Activated T-cell treated with anti-CD3 and anti-CD28 coated beads, Interleukin-2, amount 50 U/mL, for 4 hours (primary cell): ENCODE data around the gene CSPG4. TPM values are rescaled to one million over a fixed set of nuclear protein-coding genes. Genes with fewer than 3 reads are reported as not detected.

Experiments
- total RNA-seq, 3 donors: library from RNA; stranded (reverse); gene quantifications; one replicate each; pipeline ENCODE4 v1.2.1, GENCODE V29; 2021

CSPG4 gene
- total RNA-seq, 3 donors from 2014 or later, result 0.03 TPM; not detected in 2

Other genes with a start within 250 kb of the CSPG4 start
- gene PTPN9, start 133.5 kb downstream of the CSPG4 start, total RNA-seq, result 10 to 100 TPM; 11.2 to 14.9 (median 14.4) TPM
- 10 to 100 TPM; 32.1 to 35.7 (median 32.8) TPM for gene SNUPN, start 87.1 kb downstream of the CSPG4 start, total RNA-seq
- 100 to 1,000 TPM; 133 to 156 (median 142) TPM for gene IMP3, start 72.6 kb downstream of the CSPG4 start, total RNA-seq
- gene SNX33, start 64.9 kb downstream of the CSPG4 start, total RNA-seq, result 1 to 10 TPM; 2.4 to 3.4 (median 2.5) TPM
- 10 to 100 TPM; 11.8 to 14.2 (median 13.3) TPM for gene UBE2Q2, start 130.6 kb upstream of the CSPG4 start, total RNA-seq
- gene FBXO22, start 191.0 kb upstream of the CSPG4 start, total RNA-seq, result 10 to 100 TPM; 30.1 to 36.2 (median 35.7) TPM